PFSK-1 (cell line): ENCODE measurements around the gene TMC3.

ENCODE experiments used
- POLR2AphosphoS5 ChIP-seq: IDR thresholded peaks from 2 replicates; pipeline ENCODE4 v1.6.1; 2012; ENCODE audit warnings: low read depth, mild to moderate bottlenecking, control low read depth, low read length, moderate library complexity
- SIN3A ChIP-seq: IDR thresholded peaks from 2 replicates; pipeline ENCODE4 v1.6.1; 2012; ENCODE audit warnings: mild to moderate bottlenecking, low read length, moderate library complexity, borderline replicate concordance; ENCODE audit not compliant: insufficient read depth
- TAF1 ChIP-seq: IDR thresholded peaks from 2 replicates; pipeline ENCODE4 v1.6.1; 2012; ENCODE audit warnings: low read length, control low read depth, borderline replicate concordance; ENCODE audit not compliant: insufficient read depth
- TF ChIP-seq, protein P1 (sequence below), 2 experiments: IDR thresholded peaks; 2 replicates each; pipeline versions ENCODE4 v1.6.1 to v1.8.0; 2011 to 2012; ENCODE audit warnings: low read depth in 2 of 2, low read length in 2 of 2, control low read depth in 1 of 2, inconsistent platforms in 1 of 2, mild to moderate bottlenecking in 1 of 2, moderate library complexity in 1 of 2; ENCODE audit not compliant: insufficient read depth in 1 of 2

GRCh38 chr15:81332326-81332725 is 41.7 kb downstream of the TMC3 start:
- TF ChIP-seq SIN3A (no peak), POLR2AphosphoS5 (no peak), TAF1 (no peak)
- TF ChIP-seq, protein P1, sequence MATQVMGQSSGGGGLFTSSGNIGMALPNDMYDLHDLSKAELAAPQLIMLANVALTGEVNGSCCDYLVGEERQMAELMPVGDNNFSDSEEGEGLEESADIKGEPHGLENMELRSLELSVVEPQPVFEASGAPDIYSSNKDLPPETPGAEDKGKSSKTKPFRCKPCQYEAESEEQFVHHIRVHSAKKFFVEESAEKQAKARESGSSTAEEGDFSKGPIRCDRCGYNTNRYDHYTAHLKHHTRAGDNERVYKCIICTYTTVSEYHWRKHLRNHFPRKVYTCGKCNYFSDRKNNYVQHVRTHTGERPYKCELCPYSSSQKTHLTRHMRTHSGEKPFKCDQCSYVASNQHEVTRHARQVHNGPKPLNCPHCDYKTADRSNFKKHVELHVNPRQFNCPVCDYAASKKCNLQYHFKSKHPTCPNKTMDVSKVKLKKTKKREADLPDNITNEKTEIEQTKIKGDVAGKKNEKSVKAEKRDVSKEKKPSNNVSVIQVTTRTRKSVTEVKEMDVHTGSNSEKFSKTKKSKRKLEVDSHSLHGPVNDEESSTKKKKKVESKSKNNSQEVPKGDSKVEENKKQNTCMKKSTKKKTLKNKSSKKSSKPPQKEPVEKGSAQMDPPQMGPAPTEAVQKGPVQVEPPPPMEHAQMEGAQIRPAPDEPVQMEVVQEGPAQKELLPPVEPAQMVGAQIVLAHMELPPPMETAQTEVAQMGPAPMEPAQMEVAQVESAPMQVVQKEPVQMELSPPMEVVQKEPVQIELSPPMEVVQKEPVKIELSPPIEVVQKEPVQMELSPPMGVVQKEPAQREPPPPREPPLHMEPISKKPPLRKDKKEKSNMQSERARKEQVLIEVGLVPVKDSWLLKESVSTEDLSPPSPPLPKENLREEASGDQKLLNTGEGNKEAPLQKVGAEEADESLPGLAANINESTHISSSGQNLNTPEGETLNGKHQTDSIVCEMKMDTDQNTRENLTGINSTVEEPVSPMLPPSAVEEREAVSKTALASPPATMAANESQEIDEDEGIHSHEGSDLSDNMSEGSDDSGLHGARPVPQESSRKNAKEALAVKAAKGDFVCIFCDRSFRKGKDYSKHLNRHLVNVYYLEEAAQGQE (IDR thresholded peaks at IDR 0.05; ENCODE audit: insufficient read depth in 1 of 2, low read depth in 2 of 2, low read length in 2 of 2): no peak
